Measurements from ENCODE around the gene KL.

KL gene

DNA sequence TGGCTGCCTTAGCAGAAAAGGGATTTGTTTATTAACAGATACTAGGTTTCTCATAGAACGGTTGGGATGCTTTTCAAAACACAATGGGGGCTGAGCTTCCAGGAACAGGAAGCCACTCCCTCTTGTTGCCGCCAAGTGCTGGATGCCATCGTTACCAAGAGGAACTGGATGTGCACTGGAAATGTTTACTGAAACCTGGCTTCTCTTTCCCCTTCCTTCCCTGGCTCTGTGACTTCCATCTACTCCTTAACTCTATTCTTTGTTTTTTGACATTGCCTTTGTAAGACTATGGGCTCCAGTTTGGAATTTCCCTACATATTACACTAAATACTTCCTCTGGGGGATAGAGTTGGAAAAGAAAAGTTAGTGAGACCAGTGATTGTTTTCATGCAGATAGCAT, 11.7 kb upstream of the KL start:
- no peak for DNase-seq (ENCODE audit: low spot score)

DNA sequence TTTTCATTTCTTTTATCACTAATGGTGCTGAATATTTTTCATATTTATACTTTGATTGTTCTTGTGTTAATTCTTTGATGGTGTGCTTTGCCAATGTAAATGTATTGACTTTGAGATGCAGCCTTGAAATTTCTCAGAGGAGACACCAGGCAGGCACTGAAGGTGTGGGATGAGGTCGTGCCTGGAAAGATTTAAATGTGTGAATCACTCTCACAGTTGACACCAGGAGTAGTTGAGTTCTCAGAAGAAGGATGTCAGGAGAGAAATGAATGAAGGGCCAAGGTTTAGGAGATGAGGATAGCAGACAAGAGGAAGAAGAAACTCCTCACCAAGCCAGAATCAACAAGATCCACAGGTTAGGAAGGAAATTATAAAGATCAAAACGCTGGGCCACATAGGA, 10.1 kb upstream of the KL start:
- no peak for DNase-seq (ENCODE audit: low spot score)

DNA sequence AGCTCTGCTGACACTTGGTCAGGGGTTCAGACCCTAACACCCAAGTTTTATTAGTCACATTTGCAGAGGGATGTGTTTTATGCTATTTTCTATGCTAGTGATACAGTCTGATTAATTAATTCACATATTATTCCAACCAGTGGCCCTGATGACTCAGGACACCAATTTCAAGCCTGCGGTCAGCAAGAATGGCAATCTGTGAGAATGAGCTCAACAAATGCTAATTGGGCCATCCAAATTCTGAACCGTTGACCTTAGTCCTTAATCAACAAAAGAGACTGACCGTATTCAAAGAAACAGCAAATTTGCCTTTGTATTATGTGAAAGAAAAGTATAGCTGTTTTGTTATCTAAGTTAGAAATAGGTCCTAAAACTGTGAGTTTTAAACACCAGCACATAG, 9.6 kb upstream of the KL start:
- no peak for DNase-seq (ENCODE audit: low spot score)

DNA sequence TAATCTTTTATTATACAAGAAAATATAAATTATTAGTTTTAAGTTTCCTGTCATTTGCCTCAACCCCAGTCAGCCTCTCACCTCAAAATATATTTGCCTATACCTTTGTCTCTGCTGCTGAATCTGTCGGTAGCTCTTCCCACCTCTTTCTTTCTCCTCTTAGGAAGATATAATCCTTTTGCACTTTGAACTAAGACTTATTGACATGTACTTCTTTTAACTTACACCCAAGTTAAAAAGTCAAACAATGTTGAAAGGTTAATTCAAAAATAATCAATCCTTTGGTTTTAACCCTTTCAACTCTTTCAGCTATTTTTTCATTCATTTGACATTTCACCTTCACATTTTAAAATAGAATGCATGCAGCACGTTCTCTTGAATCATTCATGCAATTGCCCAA, 9.0 kb upstream of the KL start:
- no peak for DNase-seq (ENCODE audit: low spot score)

DNA sequence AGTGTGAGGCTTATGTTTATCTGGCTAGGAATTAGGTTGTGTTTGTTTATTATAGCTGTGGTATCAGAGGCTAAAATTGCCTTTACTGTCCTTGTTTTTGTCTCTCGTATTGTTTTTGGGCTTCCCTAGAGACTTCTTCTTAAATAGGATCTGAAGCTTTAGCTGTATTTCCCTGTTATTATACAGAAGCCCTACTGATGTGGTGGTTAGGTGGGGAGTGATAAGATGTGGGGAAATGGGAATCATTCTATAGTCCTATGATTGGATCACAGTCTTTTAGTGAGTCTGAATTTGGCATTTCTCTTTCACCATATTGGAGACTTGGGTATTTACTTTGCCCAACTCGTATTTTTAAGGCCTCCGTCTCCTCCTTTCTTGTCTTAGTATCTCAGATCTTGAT, 8.3 kb upstream of the KL start:
- DNase-seq (ENCODE audit: low spot score), result no peak

DNA sequence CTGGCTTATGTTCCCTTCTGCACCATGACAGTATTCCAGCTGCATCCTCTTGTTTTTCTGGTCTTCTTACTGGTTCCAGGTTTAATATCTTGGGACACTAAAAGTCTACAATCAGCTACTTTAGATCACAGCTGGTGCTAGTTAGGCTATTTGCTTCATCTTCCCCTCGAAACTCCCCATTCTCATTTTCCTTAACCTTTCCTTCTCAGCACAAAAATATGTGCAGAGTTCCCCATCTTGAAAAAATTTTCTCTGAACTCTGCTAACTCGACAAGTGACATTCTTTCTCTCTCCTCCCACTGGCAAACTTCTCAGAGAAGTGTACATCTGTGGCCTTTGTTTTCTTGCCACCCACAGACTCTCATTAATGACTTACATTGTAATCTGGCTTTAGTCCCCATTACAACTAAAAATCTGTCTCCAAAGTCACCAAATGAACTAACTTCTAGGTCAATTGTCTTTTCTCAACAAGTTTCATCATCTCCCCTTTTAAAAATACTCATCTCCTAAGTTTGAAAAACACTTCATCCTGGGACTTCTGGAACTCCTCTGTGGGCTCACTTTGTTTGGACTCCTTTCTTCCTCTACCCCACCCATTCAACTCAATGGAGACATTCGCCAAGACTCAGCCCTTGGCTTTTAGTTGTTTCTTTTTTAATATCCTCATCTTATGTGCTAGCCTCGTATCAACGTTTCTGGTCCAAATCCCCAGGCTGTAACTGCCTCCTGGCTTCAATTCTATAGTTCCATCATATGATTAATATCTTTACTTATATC, 7.1 kb upstream of the KL start:
- DNase-seq (ENCODE audit: low spot score), result no peak

DNA sequence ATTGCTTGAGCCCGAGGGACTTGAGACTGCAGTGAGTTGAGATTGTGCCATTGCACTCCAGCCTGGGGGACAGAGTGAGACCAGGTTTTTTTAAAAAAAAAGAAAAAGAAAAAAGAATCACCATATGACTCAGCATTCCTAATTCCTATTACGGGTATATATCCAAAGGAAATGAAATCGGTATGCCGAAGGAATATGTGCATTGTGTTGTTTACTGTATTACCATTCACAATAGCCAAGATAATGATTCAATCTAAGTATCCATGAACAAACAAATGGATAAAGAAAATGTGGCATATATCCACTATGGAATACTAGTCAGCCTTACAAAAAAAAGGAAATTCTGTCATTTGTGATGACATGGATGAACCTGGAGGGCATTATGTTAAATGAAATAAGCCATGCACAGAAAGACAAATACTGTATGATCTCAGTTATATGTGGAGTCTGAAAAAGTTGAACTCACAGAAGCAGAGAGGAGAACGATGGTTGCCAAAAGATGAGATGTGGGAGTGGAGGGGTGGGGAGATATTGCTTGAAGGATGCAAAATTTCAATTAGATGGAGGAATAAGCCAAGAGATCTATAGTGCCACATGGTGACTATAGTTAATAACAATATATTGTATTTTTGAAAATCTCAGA, 4.3 kb upstream of the KL start:
- DNase-seq (ENCODE audit: low spot score), result no peak

DNA sequence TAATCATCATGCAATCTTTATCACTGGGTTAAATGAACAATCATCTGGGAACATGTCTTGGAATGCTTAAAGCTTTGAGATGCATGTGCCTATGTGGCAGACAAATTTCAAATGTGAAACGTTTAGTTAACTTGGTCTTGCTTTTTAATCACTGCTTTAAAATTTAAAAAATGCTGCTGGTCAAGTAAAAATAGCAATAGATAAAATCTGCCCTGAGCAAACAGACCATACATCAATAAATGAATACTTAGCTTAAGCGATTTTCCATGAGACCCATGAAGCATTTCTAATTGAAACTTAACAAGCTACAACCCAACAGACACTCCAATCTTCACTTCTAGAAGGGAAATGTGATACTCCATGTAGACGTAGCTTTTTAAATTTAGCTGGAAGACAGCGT, 1.9 kb upstream of the KL start:
- no peak for DNase-seq (ENCODE audit: low spot score)

DNA sequence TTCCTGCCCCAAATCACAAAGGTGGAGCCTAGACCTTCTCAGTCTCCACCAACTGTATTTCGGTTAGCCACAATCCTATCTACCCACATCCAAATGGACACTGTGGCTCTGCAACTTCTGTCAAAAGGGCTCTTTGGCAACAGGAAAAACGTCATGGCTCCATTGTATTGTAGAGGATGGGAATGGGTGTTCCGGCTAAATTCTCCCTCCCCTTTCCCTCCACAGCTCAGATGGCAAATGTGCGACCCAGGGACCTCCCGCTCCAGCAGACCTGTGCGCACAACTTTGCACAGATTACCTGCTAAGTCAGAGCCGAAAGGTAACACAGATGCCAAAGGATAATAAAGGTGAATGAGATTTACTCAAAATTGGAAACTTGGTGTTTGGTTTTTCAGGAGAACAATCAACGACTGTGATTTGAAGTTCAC, 968 bp upstream of the KL start:
- DNase-seq (ENCODE audit: low spot score), result peak; percentile 9

DNA sequence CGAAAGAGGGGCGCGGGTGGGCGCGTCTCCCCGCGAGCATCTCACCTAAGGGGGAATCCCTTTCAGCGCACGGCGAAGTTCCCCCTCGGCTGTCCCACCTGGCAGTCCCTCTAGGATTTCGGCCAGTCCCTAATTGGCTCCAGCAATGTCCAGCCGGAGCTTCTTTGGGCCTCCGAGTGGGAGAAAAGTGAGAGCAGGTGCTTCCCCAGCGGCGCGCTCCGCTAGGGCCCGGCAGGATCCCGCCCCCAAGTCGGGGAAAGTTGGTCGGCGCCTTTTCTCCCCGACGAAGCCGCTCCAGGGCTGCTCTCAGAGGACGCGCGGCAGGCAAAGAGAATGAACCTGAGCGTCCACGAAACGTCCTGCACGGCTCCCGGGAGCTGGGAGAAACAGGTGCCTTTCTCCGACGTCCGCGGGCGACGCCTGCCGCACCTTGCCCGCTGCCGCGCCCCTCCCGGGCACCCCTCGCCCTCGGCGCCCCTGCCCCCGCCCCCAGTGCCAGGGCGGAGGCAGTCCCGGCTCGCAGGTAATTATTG, 366 bp upstream of the KL start:
- no peak for DNase-seq (ENCODE audit: low spot score)

DNA sequence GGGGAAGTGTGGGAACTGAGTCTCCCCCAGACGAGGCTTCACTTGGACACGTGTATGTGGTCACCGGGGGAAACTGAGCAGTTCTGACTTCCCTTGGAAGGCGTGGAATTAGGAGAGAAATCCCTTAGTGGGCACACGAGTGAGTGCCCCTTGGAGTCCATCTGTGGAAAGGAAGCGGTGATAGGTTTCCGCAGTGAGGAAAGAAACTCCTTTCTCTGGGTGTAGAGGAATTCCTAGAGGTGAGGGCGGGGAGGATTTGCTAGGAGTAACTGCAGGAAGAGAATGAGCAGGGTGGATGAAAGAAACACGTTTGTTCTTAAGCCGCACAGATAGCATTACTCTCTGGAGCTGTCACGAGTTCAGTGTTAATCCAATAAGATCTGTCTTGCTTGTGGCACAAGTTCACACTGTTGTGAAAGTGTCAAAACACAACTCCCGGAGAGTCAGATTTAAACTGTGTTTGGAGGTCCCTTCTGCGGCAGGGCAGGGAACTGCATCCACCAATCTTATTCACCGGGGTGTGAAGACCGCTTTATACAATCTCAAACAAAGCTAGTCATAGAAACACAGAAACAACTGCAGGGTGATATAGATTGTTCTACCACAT, 1.2 kb downstream of the KL start:
- peak; percentile 45 for DNase-seq (ENCODE audit: low spot score)

DNA sequence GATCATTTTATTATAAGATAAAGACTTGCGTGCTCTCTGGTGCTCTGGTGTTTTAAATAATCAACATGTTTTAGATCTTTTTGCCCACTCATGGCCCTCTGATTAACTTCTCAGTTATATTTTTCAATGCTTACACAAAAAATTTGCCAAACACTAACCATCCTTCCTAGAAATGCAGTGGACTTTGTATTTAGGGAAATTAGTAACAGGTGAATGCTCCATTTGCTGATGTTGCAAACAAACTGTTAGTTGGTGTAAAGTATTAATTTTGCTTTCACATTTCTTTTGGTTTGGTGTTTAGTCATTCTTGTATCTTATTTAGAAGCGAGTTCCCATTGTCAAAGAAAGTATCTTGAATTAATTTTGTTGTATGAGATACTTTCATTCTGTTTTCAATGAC, 2.7 kb downstream of the KL start:
- no peak for DNase-seq (ENCODE audit: low spot score)

DNA sequence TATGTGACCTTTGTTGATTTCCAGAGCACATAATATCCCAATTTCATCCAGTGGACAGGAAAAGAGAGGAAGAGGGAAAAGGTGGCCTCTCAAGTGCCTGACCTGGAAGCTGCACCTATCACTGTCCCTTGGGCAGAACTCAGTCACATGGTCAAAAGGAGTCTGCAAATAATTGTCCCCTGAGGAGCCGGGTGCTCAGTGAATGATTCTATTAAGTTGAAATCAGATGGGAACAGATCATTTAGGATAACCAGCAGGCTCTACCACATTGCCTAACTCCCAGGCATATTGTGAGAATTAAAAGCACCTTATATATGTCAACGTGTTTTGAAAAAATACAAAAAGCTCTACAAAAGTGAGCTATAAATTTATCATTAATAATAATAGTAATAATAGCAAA, 6.8 kb downstream of the KL start:
- DNase-seq (ENCODE audit: low spot score), result no peak

DNA sequence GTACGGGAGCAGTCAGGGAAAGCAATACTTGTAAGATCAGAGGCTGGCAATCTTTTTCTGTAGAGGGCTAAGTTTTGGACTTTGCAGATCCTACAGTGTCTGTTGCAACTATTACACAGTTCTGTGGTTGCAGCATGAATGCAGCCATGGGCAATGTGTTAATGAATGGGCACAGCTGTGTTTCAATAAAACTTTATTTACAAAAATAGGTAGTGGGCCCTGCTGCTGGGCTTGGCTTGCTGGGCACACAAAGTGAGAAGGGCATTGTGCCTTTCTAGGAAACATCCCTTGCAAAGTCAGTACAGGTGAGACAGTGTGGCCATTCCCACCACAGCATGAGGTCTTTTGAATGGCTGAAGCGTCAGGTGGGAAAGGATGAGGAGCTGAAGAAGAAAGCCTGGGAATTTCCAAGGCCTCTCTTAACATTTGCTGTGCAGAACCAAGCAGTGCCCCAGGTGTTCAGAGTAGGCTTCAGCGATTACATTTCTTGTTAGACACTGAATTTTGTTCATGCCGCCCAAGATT, 9.1 kb downstream of the KL start:
- DNase-seq (ENCODE audit: low spot score), result no peak

DNA sequence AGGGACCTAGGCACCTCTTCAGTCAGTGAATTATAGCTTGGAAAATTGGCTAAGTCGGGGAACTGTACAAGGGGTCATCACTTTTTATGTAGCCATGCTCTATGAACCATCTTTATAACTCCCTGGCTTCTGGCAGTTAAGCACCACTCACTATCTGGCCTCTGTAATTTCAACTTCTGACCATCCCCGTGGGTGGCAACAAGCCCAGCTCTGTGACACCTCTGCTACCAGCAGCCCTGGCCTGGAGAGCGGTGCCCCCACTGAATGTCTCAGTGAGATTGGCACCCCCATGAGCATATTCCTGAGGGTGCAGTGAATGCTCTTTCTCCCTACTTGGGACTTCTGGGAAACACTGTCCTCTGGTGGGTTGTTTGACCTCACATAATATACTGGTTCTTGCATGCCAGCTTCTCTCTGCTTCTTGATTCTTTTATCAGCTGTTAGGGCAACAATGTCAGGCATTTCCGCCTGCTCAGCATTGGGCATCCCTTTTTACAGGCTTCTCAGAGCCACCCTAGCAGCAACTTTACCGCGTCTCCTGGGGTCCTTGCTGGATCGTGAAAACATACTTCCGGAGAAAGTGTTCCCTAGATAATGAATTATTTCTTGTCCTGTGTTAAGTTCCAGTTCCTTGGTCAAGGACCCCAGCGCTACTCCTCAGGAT, 10.4 kb downstream of the KL start:
- no peak for DNase-seq (ENCODE audit: low spot score)

DNA sequence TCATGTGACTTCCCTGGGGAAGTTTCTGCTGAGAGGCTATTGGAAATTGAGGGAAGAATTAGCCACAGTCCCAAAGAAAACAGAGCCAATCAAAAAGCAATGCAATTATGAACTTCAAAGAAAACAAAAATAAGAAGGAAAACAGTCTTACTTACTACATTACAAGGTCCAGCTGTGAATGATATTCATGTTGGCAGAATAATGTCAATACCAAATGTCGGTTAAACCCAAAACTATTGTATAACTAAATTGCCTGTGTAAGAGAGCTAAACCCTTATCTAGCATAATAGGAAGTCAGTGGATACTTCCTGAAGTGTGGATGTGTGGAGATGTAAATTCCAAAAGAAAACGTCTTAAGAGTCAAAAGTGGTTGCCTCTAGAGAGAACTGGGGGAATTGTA, 12.4 kb downstream of the KL start:
- no peak for DNase-seq (ENCODE audit: low spot score)

DNA sequence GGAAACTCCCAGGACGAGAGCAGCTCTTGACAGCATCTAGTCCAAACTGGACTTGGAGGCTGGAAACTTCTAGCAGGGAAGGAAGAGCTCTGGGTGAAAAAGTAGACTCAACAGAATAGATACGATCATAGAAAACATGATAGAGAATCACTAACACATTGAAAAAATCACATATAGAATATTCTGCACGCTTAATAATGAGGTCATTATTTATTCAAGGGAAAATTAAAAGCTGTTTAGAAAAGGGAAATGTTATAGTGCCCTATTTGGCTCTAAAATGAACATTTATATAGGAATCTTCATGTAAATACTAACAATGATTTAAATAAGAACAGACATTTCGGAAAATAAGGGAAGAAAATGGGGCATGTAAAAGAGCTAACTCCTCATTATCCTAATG, 15.1 kb downstream of the KL start:
- DNase-seq (ENCODE audit: low spot score), result no peak

DNA sequence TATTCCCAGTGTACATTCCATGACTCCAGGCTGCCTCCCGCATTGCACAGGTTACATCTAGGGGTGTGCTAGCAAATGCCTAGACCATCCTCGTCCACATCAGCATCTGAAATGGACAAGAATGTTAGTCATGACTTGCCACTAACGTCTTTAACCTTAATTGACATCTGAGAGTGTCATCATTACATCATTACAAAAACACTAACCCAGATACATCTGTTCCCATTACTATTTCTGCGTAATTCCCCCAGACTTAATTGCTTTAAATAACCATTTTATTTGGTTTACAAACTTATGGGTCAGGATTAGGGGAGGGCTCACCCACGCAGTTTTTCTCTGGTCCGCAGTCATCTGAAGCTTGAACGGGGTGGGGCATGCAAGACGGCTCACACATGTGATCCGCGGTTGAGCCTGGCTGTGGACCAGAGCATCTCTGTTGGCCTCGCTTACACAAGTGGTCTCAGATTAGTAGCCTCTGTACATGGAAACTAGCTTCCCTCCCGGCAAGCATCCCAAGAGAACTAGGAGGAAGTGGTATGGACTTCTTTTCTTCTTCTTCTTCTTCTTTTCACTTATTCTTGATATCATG, 15.9 kb downstream of the KL start:
- DNase-seq (ENCODE audit: low spot score), result no peak

DNA sequence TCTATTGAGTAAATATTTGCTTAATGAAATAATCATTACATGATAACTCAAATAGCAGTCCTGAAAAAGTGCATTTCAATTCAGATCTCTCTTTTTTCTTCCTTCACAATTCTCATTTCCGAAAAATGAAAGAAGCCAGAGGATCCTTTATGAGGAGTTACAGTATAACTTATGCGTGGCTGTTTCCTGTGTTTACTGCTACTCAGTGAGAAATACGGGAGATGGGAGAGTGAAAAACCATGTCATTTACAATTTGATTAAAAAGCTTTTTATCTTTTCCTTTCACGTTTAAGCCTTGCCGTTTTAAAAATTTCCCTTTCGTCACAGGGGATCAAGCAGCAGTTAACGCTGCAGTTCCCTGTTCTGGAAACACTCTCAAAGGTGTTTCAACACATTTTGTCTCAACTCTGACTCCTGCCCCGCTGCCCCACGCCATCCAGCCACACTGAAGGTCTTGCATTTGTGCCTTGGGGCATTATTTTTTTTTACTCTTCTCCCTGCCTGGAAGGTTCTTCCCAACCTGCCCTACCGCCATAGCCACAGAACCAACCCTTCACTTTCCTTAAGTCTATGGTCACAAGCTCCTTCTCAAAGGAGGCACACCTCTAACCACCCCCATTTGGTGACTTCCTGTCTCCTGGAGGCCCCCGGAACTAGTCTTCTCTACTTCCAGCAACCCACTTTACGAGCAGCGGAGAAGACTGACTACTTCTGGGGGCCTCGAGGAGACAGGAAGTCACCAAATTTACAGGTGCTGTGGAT, 17.0 kb downstream of the KL start:
- no peak for DNase-seq (ENCODE audit: low spot score)

DNA sequence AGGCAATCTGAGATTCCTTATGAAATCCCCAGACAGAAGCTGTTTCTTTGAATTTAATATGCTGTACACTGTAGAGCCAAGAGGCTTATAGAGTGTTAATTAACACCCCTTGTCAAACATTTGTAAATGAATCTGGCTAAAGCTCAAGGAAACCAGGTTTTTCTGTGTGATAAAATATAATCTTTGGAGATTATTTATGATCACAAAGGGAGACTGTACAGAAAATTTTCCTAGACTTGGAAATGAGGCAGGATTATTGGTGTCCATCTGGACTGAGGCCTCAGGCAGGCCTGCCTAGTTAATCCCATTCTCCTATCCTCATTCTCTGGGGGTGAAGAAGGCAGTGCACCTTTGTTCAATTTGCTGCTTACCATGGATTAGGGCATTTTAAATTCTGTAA, 17.8 kb downstream of the KL start:
- DNase-seq (ENCODE audit: low spot score), result no peak

DNA sequence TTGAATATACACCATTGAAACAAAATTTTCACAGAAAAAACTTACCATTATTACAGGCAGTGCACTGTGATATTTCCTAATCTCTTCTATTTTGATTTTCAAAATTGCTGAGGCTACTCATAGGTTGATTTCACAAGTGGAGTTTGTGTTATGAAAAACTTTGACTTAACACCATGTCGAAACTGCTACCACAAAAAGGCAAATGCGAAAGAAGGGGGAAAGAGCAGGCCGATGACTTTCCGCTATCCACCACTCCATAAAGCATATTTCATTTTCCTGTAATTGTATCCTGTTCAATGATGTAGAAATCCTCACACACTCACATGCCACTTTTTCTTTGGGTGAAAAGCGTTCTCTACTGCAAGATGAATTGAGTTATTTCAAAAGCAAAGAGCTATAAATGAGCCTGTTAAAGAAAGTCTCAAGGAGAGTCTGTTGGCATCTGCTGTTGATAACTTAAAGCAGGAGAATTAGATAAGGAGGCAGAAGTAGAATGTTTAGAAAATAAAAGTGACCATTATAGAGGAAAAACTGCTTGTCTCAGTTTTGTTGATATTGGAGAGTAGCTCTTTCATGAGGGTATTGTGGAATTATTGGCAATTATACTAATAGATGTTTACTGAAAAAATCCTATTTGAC, 18.8 kb downstream of the KL start:
- no peak for DNase-seq (ENCODE audit: low spot score)
